Measurements from ENCODE around the gene SUMO4. TPM values are rescaled to one million over a fixed set of nuclear protein-coding genes. Genes with fewer than 3 reads are reported as not detected.

SUMO4 gene
- polyA plus RNA-seq, 6 donors from 2014 or later, result 0.26 to 1.6 (median 0.85) TPM; not detected in 1

DNA sequence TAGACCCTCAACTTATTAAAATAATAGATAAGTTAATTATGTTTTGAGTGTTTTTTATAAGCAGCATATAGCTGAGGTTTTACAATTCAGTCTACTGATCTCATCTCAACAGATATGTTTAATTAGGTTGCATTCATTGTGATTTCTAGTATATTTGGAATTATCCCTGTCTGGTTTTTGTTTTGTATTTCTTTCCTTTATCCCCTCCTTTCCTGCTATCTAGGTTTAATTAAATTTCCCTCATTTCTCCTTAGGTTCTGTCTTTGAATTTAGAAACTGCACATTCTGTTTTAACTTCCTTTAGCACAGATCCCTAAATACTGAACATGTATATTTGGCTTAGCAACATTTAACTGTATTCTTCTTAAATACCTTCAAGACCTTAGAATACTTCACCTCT lies 4.9 kb upstream of the SUMO4 start:
- ATAC-seq (ENCODE audit: low read depth in 2 of 2), result no peak
- Mint-ChIP-seq H3K27ac (peak overlapping the region in 2 of 6 donors; percentile 83 to 93), H3K4me1 (peaks cover 10 to 45% (median 30%) of the 10 kb centered on the region in 3 donors)

DNA sequence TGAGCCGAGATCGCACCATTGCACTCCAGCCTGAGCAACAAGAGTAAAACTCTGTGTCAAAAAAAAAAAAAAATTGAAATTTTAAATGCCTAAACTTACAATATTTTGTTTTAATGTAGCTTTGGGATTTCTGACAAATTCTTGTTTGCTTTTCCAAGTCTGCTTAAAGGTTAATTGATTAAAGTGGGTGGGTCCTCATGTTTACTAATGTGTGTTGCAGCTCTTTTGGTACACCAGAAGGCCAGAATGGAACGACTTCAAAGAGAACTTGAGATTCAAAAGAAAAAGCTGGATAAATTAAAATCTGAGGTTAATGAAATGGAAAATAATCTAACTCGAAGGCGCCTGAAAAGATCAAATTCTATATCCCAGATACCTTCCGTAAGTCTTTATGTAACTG lies 2.7 kb upstream of the SUMO4 start:
- no peak overlapping the region for H3K4me3 Mint-ChIP-seq
- ATAC-seq (ENCODE audit: low read depth in 2 of 2), result no peak
- H3K27ac Mint-ChIP-seq, result peak overlapping the region in 1 of 6 donors; percentile 90
- no peak for DNase-seq
- peaks cover 24 to 30% of the 10 kb centered on the region in 2 donors for H3K36me3 Mint-ChIP-seq
- H3K27me3 Mint-ChIP-seq, result no peaks in the 10 kb centered on the region
- peaks cover 3 to 37% (median 18%) of the 10 kb centered on the region in 3 donors for H3K4me1 Mint-ChIP-seq
- no peaks in the 10 kb centered on the region for H3K9me3 Mint-ChIP-seq

More for the DNA sequence above, 4.9 kb upstream of the SUMO4 start:
- Mint-ChIP-seq H3K36me3 (peaks cover 18 to 25% of the 10 kb centered on the region in 2 donors), H3K27me3 (no peaks in the 10 kb centered on the region), H3K9me3 (no peaks in the 10 kb centered on the region), H3K4me3 (no peak overlapping the region)
- DNase-seq, result no peak

DNA sequence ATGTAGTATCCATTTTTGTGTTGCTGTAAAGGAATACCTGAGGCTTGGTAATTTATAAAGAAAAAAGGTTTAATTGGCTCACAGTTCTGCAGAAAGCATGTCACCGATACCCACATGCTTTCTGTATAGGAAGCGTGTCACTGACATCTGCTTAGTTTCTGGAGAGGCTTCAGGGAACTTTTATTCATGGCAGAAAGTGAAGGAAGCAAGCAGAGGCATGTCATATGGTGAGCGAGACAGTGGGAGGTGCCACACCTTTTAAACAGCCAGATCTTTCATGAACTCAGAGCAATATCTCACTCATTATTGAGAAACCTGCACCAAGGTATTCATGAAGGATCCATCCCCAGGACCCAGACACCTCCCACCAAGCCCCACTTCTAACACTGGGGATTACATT lies 3.5 kb downstream of the SUMO4 start:
- Mint-ChIP-seq H3K27ac (peak overlapping the region in 2 of 6 donors; percentile 44 to 85), H3K9me3 (no peaks in the 10 kb centered on the region), H3K4me1 (peaks cover 0 to 9% (median 0%) of the 10 kb centered on the region in 3 donors), H3K27me3 (no peaks in the 10 kb centered on the region), H3K4me3 (no peak overlapping the region), H3K36me3 (peaks cover 25 to 34% of the 10 kb centered on the region in 2 donors)
- ATAC-seq (ENCODE audit: low read depth in 2 of 2) (no peak), DNase-seq (no peak)

DNA sequence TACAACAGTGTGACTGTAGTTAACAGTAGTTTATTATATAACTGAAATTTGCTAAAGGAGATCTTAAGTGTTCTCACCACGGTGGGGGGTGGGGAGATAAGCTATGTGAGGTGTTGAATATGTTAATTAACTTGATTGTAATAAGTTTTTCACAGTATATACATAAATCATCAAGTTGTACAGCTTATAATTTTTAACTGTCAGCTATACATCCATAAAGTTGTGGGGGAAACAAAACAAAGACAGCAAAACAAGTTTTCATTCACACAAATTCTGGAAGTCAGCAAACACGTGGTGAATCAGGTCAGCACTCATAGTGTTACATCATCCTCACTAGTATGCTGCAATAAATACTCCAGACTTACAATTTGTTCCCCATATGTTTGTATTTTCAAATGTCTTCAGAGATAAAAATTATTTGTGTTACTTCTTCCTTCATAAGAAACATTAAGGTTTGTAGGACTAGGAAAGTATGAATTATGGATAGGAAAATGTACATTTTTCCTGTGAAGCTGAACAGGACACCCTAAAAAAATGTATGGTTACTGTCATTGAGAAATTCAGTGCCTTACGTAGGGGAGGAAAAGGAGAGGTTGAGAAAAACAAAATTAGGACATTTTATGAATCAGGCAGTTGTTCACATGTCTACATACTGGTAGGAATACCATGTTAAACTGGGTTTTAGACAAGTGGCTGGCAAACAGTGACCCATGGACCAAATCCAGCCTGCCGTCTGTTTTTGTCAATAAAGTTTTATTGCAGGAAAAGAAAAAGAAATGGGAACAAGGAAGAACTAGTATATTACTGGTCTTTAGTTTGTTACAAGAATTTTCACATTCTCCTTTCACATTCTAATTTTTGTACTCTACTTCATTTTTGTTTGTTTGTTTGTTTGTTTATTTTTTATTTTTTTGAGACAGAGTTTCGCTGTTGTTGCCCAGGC lies 6.0 kb downstream of the SUMO4 start:
- Mint-ChIP-seq H3K27me3 (no peaks in the 10 kb centered on the region), H3K36me3 (peaks cover 15 to 24% of the 10 kb centered on the region in 2 donors), H3K4me1 (peaks cover 0 to 4% (median 0%) of the 10 kb centered on the region in 3 donors), H3K27ac (peak overlapping the region in 2 of 6 donors; percentile 61 to 68), H3K9me3 (no peaks in the 10 kb centered on the region), H3K4me3 (no peak overlapping the region)
- no peak for ATAC-seq (ENCODE audit: low read depth in 2 of 2)
- no peak for DNase-seq

DNA sequence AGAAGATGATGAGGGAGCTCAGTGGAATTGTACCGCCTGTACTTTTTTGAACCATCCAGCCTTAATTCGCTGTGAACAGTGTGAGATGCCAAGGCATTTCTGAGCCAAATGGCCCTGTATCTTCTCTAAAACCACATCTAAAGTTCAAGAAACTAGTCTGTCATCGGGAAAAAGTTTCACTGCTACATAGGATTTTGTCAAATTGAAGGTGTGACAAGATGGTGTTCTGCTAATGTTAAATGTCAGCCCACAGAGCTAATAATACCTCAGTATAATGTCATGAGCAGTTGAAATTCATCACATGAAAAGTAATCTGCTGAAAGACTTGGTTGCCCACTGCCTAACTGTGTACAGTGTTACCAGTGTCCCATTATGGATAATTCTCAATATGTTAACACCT lies 9.6 kb downstream of the SUMO4 start:
- Mint-ChIP-seq H3K27me3 (no peaks in the 10 kb centered on the region), H3K4me1 (peaks cover 3 to 20% (median 4%) of the 10 kb centered on the region in 3 donors), H3K9me3 (no peaks in the 10 kb centered on the region), H3K27ac (no peak overlapping the region), H3K4me3 (no peak overlapping the region), H3K36me3 (peaks cover 0 to 6% of the 10 kb centered on the region in 2 donors)
- ATAC-seq (ENCODE audit: low read depth in 2 of 2) (no peak), DNase-seq (no peak)

DNA sequence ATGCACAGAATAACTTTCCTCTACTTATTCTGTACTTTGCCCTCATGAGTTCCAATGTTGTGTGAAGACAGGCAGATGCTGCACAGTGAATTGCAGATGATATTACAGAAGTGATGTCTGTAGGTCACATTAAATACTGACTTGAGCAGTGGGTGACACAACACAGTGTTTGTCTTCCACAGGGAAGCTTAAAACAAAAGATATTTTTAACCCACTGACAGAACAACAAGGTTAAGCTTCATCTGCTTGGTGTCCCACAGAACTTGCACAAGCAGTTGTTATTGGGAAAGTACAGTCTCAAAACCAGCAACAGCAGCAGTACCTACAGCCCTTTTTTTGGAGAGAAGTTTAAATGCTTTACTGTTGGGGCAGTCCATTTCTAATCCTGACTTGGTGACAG lies 10.5 kb downstream of the SUMO4 start:
- H3K27ac Mint-ChIP-seq, result peak overlapping the region in 3 of 6 donors; percentile 27 to 73 (median 64)

DNA sequence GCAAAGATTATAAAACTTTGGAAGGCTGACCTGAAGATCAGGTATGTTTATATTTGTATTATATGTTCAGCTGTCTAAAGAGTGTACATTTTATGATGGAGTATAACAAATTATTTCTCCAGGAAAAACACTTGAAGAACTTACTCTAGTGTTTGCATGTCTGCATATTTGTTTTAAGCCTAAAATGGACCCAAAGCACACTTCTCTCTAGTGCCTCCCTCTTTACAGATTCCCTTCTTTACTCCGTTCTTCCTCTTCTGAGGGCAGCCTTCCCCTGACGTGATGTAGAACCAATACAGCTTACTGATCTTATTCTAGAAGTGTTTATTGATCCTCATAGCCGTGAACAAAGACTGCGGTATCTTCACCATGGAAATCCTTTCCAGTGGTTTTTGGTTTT lies 13.9 kb downstream of the SUMO4 start:
- ATAC-seq (ENCODE audit: low read depth in 2 of 2) (no peak), DNase-seq (no peak)
- H3K27me3 Mint-ChIP-seq, result no peaks in the 10 kb centered on the region
- no peaks in the 10 kb centered on the region for H3K36me3 Mint-ChIP-seq
- H3K4me3 Mint-ChIP-seq, result no peak overlapping the region
- peak overlapping the region in 5 of 6 donors; percentile 29 to 80 (median 51) for H3K27ac Mint-ChIP-seq
- peaks cover 0 to 20% (median 3%) of the 10 kb centered on the region in 3 donors for H3K4me1 Mint-ChIP-seq
- no peaks in the 10 kb centered on the region for H3K9me3 Mint-ChIP-seq

More for the DNA sequence above, 10.5 kb downstream of the SUMO4 start:
- no peak for ATAC-seq (ENCODE audit: low read depth in 2 of 2)
- H3K4me3 Mint-ChIP-seq, result no peak overlapping the region
- no peaks in the 10 kb centered on the region for H3K9me3 Mint-ChIP-seq
- peaks cover 0 to 2% of the 10 kb centered on the region in 2 donors for H3K36me3 Mint-ChIP-seq
- peaks cover 3 to 20% (median 4%) of the 10 kb centered on the region in 3 donors for H3K4me1 Mint-ChIP-seq
- no peak for DNase-seq
- H3K27me3 Mint-ChIP-seq, result no peaks in the 10 kb centered on the region

DNA sequence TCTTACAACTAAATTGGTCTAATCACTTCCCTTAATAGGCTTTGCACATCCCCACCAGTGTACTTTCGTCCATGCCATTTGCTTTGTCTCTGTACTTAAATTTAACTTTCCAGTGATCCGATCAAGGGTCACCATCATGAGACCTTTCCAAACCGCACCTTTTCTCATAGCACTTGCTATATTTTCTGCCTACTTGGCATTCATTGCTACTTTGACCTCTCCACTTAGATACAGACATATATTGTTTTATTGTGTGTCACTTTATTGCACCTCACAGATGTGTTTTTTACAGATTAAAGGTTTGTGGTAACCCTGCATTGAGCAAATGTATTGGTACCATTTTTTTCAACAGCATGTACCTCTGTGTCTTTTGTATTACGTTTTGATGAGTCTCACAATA lies 14.8 kb downstream of the SUMO4 start:
- no peak for ATAC-seq (ENCODE audit: low read depth in 2 of 2)
- H3K4me1 Mint-ChIP-seq, result peaks cover 0 to 20% (median 3%) of the 10 kb centered on the region in 3 donors
- H3K36me3 Mint-ChIP-seq, result no peaks in the 10 kb centered on the region
- H3K27ac Mint-ChIP-seq, result peak overlapping the region in 2 of 6 donors; percentile 8 to 14
- DNase-seq, result no peak
- H3K9me3 Mint-ChIP-seq, result no peaks in the 10 kb centered on the region
- no peak overlapping the region for H3K4me3 Mint-ChIP-seq
- no peaks in the 10 kb centered on the region for H3K27me3 Mint-ChIP-seq

DNA sequence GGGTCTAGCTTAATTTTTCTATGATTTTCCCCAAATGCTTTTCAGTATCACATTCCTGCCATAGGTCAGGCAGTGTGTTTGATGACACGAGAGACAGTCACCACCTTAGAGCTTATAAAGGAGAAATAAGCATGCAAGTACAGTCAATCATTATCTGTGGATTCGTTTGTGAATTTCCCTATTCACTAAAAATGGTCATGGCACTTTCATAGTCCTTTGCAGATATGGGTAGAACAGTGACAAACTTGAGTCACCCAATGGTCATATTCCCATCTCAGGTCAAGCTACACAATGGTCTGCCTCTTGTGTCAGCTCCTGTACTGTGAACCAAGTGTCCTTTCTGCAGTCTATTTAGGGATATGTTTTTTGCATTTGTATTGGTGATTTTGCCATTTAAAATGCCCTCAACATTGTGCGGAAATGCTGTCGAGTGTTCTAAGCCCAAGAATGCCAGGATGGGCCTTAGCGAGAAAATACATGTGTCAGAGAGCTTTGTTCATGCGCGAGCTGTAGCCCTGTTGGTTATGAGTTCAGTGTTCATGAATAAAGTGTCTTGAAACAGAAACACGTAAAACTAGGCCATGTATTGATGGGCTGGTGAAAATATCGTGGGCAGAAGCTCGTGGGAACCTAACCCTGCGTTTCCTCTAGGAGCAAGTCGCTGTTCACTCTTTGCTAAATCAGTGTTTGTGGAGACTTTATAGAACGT lies 19.8 kb downstream of the SUMO4 start:
- Mint-ChIP-seq H3K9me3 (no peaks in the 10 kb centered on the region), H3K4me3 (no peak overlapping the region), H3K27me3 (no peaks in the 10 kb centered on the region), H3K36me3 (no peaks in the 10 kb centered on the region), H3K4me1 (no peaks in the 10 kb centered on the region), H3K27ac (peak overlapping the region in 3 of 6 donors; percentile 19 to 52 (median 27))
- ATAC-seq (ENCODE audit: low read depth in 2 of 2), result no peak
- DNase-seq, result no peak

DNA sequence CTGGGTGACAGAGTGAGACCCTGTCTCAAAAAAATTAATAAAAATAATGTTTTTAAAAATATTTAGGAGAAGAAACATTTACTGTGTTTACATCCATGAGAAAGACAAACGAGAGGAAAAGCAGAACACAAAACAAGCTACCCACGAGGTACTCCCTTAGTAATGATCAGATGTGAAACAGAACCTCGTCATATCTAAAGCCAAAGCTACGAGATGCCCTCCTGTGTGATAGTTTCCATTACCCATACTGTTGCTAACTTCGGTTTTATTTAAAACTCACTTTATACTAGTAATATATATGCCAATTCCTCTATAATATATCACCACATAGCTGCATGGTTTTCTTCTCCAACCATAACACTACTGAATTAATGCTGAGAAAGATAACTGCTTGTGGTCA lies 21.1 kb downstream of the SUMO4 start:
- Mint-ChIP-seq H3K4me1 (no peaks in the 10 kb centered on the region), H3K4me3 (no peak overlapping the region), H3K27ac (no peak overlapping the region), H3K36me3 (no peaks in the 10 kb centered on the region), H3K9me3 (no peaks in the 10 kb centered on the region), H3K27me3 (no peaks in the 10 kb centered on the region)
- ATAC-seq (ENCODE audit: low read depth in 2 of 2), result no peak
- no peak for DNase-seq

DNA sequence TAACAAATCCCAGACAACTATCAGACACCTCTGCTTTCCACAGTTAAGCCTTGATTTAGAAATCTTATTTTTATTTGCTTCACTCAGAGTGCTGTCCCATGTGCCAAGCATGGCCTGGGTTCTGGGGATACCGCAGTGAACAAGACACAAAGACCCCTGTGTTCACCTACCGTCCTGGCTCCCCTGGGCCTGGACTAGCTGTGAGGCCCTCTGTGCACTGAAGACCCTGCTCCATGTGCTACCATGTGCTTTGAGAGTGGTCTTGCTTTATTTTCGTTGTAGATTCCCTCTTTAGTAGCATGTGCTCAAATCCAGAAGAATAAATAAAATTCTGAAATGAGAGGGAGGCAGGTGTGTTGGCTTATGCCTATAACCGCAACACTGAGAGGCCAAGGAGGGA lies 22.5 kb downstream of the SUMO4 start:
- no peak for ATAC-seq (ENCODE audit: low read depth in 2 of 2)
- Mint-ChIP-seq H3K9me3 (no peaks in the 10 kb centered on the region), H3K36me3 (no peaks in the 10 kb centered on the region), H3K27ac (no peak overlapping the region), H3K4me1 (no peaks in the 10 kb centered on the region), H3K27me3 (no peaks in the 10 kb centered on the region), H3K4me3 (no peak overlapping the region)
- DNase-seq, result no peak

DNA sequence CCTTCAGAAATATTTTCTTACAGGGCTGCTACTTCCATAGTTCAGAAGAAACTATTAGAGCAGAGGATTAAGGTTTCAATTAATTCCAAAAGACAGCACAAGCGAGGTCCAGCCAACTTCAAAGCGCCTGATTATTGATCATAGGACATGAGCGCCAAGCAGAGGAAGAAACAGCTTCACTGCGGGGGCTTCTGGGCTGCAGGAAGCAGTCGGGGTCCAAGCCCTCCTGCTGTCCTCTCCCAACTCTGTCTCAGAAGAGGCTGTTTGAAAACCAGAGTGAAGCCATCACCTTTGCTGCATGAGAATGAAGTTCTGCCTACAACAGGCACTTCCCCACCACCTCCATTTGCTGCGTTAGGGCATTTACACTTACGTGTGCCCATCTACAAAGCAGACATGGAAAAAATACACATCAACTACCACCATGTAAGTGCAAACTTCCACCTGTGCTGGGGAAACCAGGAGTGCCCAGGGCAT lies 23.9 kb downstream of the SUMO4 start:
- Mint-ChIP-seq H3K36me3 (no peaks in the 10 kb centered on the region), H3K9me3 (no peaks in the 10 kb centered on the region), H3K27ac (peak overlapping the region in 1 of 6 donors; percentile 47), H3K4me3 (no peak overlapping the region), H3K4me1 (no peaks in the 10 kb centered on the region), H3K27me3 (peaks cover 0 to 6% (median 0%) of the 10 kb centered on the region in 3 donors)
- ATAC-seq (ENCODE audit: low read depth in 2 of 2) (no peak), DNase-seq (no peak)

DNA sequence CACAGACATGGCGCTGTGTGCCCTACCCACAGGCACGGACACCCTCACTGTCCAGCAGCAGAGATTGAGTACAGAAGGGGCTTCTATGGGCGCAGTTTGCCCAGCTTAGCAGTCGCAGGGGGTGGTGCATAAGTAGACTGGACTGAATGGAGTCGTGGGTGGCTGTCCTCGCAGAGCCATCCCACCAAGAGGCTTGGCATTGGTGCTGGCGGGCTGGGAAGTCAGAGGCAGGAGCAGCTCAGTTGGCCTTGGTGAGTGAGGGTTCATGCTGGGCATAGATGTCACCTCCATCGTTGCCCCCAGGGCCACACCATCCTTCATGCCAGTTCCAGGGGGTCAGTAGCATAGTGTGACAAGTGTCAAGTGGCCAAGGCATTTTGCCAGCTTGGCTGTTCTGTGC lies 25.2 kb downstream of the SUMO4 start:
- no peaks in the 10 kb centered on the region for H3K9me3 Mint-ChIP-seq
- no peaks in the 10 kb centered on the region for H3K36me3 Mint-ChIP-seq
- no peak for ATAC-seq (ENCODE audit: low read depth in 2 of 2)
- peaks cover 0 to 6% (median 0%) of the 10 kb centered on the region in 3 donors for H3K27me3 Mint-ChIP-seq
- H3K4me1 Mint-ChIP-seq, result no peaks in the 10 kb centered on the region
- no peak overlapping the region for H3K27ac Mint-ChIP-seq
- DNase-seq, result no peak
- H3K4me3 Mint-ChIP-seq, result no peak overlapping the region
